ENCODE measurements around the gene COQ8A. TPM values are rescaled to one million over a fixed set of nuclear protein-coding genes. Genes with fewer than 3 reads are reported as not detected.

Gene COQ8A
- total RNA-seq, 1 donor from 2014 or later: 33.8 TPM

- H3K4me1 Mint-ChIP-seq (ENCODE audit: low read depth): no peaks in the 10 kb centered on the region
- H3K27me3 Mint-ChIP-seq (ENCODE audit: insufficient read depth): no peaks in the 10 kb centered on the region
- no peaks in the 10 kb centered on the region for H3K36me3 Mint-ChIP-seq (ENCODE audit: low read depth)
- no peak for DNase-seq (ENCODE audit: low spot score)
- H3K4me3 Mint-ChIP-seq: no peak overlapping the region
- H3K27ac Mint-ChIP-seq: no peak overlapping the region
- intact Hi-C loops (cut with micrococcal nuclease): no loop called here
- no peaks in the 10 kb centered on the region for H3K9me3 Mint-ChIP-seq
Observed at GRCh38 chr1:226980565-226981385, 40.7 kb downstream of the COQ8A start.

- Mint-ChIP-seq H3K27me3 (ENCODE audit: insufficient read depth) (no peaks in the 10 kb centered on the region), H3K4me3 (no peak overlapping the region), H3K9me3 (no peaks in the 10 kb centered on the region), H3K4me1 (ENCODE audit: low read depth) (no peaks in the 10 kb centered on the region), H3K36me3 (ENCODE audit: low read depth) (no peaks in the 10 kb centered on the region), H3K27ac (no peak overlapping the region)
- DNase-seq (ENCODE audit: low spot score): no peak
- intact Hi-C loops (cut with micrococcal nuclease): no loop called here
Observed at GRCh38 chr1:226981386-226981817, 41.3 kb downstream of the COQ8A start.

- no peaks in the 10 kb centered on the region for H3K4me1 Mint-ChIP-seq (ENCODE audit: low read depth)
- H3K4me3 Mint-ChIP-seq: no peak overlapping the region
- intact Hi-C loops (cut with micrococcal nuclease): no loop called here
- H3K9me3 Mint-ChIP-seq: no peaks in the 10 kb centered on the region
- DNase-seq (ENCODE audit: low spot score): no peak
- peaks cover 4% of the 10 kb centered on the region for H3K36me3 Mint-ChIP-seq (ENCODE audit: low read depth)
- no peaks in the 10 kb centered on the region for H3K27me3 Mint-ChIP-seq (ENCODE audit: insufficient read depth)
- no peak overlapping the region for H3K27ac Mint-ChIP-seq
Observed at GRCh38 chr1:226981838-226982237, 41.7 kb downstream of the COQ8A start.

- H3K27ac Mint-ChIP-seq: no peak overlapping the region
- H3K36me3 Mint-ChIP-seq (ENCODE audit: low read depth): peaks cover 8% of the 10 kb centered on the region
- no peaks in the 10 kb centered on the region for H3K4me1 Mint-ChIP-seq (ENCODE audit: low read depth)
- H3K4me3 Mint-ChIP-seq: no peak overlapping the region
- no peak for DNase-seq (ENCODE audit: low spot score)
- H3K27me3 Mint-ChIP-seq (ENCODE audit: insufficient read depth): no peaks in the 10 kb centered on the region
- intact Hi-C loops (cut with micrococcal nuclease): no loop called here
- no peaks in the 10 kb centered on the region for H3K9me3 Mint-ChIP-seq
Observed at GRCh38 chr1:226982451-226983177, 42.5 kb downstream of the COQ8A start.

- intact Hi-C loops (cut with micrococcal nuclease): no loop called here
- Mint-ChIP-seq H3K4me1 (ENCODE audit: low read depth) (no peaks in the 10 kb centered on the region), H3K9me3 (no peaks in the 10 kb centered on the region), H3K27me3 (ENCODE audit: insufficient read depth) (no peaks in the 10 kb centered on the region), H3K4me3 (no peak overlapping the region), H3K36me3 (ENCODE audit: low read depth) (peaks cover 8% of the 10 kb centered on the region), H3K27ac (no peak overlapping the region)
- DNase-seq (ENCODE audit: low spot score): no peak
Observed at GRCh38 chr1:226983247-226983991, 43.3 kb downstream of the COQ8A start.

GRCh38 chr1:226983992-226984364, 43.9 kb downstream of the COQ8A start:
- Mint-ChIP-seq H3K27me3 (ENCODE audit: insufficient read depth) (no peaks in the 10 kb centered on the region), H3K36me3 (ENCODE audit: low read depth) (peaks cover 8% of the 10 kb centered on the region), H3K9me3 (no peaks in the 10 kb centered on the region), H3K27ac (no peak overlapping the region), H3K4me1 (ENCODE audit: low read depth) (no peaks in the 10 kb centered on the region), H3K4me3 (no peak overlapping the region)
- no peak for DNase-seq (ENCODE audit: low spot score)
- intact Hi-C loops (cut with micrococcal nuclease): no loop called here

- Mint-ChIP-seq H3K27me3 (ENCODE audit: insufficient read depth) (no peaks in the 10 kb centered on the region), H3K4me3 (no peak overlapping the region), H3K27ac (no peak overlapping the region), H3K4me1 (ENCODE audit: low read depth) (peaks cover 5% of the 10 kb centered on the region), H3K36me3 (ENCODE audit: low read depth) (peaks cover 8% of the 10 kb centered on the region), H3K9me3 (no peaks in the 10 kb centered on the region)
- intact Hi-C loops (cut with micrococcal nuclease): no loop called here
- no peak for DNase-seq (ENCODE audit: low spot score)
Observed at GRCh38 chr1:226984521-226985238, 44.6 kb downstream of the COQ8A start.

GRCh38 chr1:226985239-226985838, 45.2 kb downstream of the COQ8A start:
- intact Hi-C loops (cut with micrococcal nuclease): no loop called here
- no peaks in the 10 kb centered on the region for H3K27me3 Mint-ChIP-seq (ENCODE audit: insufficient read depth)
- no peak overlapping the region for H3K27ac Mint-ChIP-seq
- DNase-seq (ENCODE audit: low spot score): no peak
- H3K9me3 Mint-ChIP-seq: no peaks in the 10 kb centered on the region
- H3K4me1 Mint-ChIP-seq (ENCODE audit: low read depth): peaks cover 12% of the 10 kb centered on the region
- H3K4me3 Mint-ChIP-seq: no peak overlapping the region
- peaks cover 8% of the 10 kb centered on the region for H3K36me3 Mint-ChIP-seq (ENCODE audit: low read depth)

GRCh38 chr1:226985839-226986463, 45.9 kb downstream of the COQ8A start:
- intact Hi-C loops (cut with micrococcal nuclease): no loop called here
- Mint-ChIP-seq H3K9me3 (no peaks in the 10 kb centered on the region), H3K27me3 (ENCODE audit: insufficient read depth) (no peaks in the 10 kb centered on the region), H3K4me3 (no peak overlapping the region), H3K27ac (no peak overlapping the region), H3K4me1 (ENCODE audit: low read depth) (peaks cover 18% of the 10 kb centered on the region), H3K36me3 (ENCODE audit: low read depth) (peaks cover 8% of the 10 kb centered on the region)
- no peak for DNase-seq (ENCODE audit: low spot score)

- Mint-ChIP-seq H3K9me3 (no peaks in the 10 kb centered on the region), H3K36me3 (ENCODE audit: low read depth) (peaks cover 8% of the 10 kb centered on the region), H3K4me1 (ENCODE audit: low read depth) (peaks cover 18% of the 10 kb centered on the region), H3K27me3 (ENCODE audit: insufficient read depth) (no peaks in the 10 kb centered on the region), H3K4me3 (no peak overlapping the region), H3K27ac (no peak overlapping the region)
- no peak for DNase-seq (ENCODE audit: low spot score)
- intact Hi-C loops (cut with micrococcal nuclease): no loop called here
Observed at GRCh38 chr1:226986496-226987178, 46.5 kb downstream of the COQ8A start.

GRCh38 chr1:226987179-226987536, 47.1 kb downstream of the COQ8A start:
- intact Hi-C loops (cut with micrococcal nuclease): no loop called here
- peaks cover 18% of the 10 kb centered on the region for H3K4me1 Mint-ChIP-seq (ENCODE audit: low read depth)
- H3K27ac Mint-ChIP-seq: no peak overlapping the region
- H3K36me3 Mint-ChIP-seq (ENCODE audit: low read depth): peaks cover 8% of the 10 kb centered on the region
- H3K27me3 Mint-ChIP-seq (ENCODE audit: insufficient read depth): no peaks in the 10 kb centered on the region
- H3K9me3 Mint-ChIP-seq: no peaks in the 10 kb centered on the region
- no peak overlapping the region for H3K4me3 Mint-ChIP-seq
- no peak for DNase-seq (ENCODE audit: low spot score)

Measured in activated T-helper 1 cell treated with anti-CD3 and anti-CD28 coated beads, Interleukin-12 subunit alpha, Interleukin-12 subunit beta, Interleukin-2, Interleukin-4 antibody, amounts not matched to agents 30 ng/mL and 10 ng/mL and 1 ng/mL, durations not matched to agents 14 hours and 24 hours and 36 hours (primary cell).